MM.1S (cell line): Measurements from ENCODE around the gene STAB1.

Source experiments
- CTCF ChIP-seq: fragments of 300-600 bp; sonication (generic); IDR thresholded peaks from 2 replicates; pipeline ENCODE4 v1.5.1; 2016; ENCODE audit warnings: antibody characterized with exemption, low read length, mixed read lengths
- EZH2 ChIP-seq: fragments of 300-600 bp; sonication (generic); optimal IDR thresholded peaks from 2 replicates; pipeline ENCODE3; 2017; ENCODE audit warnings: low read depth, mild to moderate bottlenecking, antibody characterized with exemption, low read length, mixed read lengths

- TF ChIP-seq EZH2 (no peak), CTCF (no peak)
Observed at GRCh38 chr3:52558436-52558835, 63.3 kb downstream of the STAB1 start.
